ENCODE measurements around the gene EDC3.

The EDC3 gene

DNA sequence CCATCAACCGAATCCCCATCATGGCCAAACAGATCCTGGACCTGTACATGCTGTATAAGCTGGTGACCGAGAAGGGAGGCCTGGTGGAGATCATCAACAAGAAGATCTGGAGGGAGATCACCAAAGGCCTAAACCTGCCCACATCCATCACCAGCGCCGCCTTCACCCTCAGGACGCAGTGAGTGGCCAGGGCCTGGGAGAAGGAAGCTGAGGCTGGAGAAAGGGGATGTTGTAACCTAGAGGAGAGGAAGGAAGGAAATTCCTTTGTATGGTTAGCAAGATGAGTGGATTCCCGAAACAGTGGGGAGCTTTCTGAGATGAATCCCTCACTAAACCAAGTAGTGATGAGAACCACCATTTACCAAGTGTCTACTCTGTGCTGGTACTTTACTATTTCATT lies 106.0 kb downstream of the EDC3 start:
- no peak overlapping the region for H3K9ac ChIP-seq (ENCODE audit: low read depth, low read length)
- H3K27me3 ChIP-seq (ENCODE audit: control insufficient read depth, insufficient read depth, low read length), result no peaks in the 10 kb centered on the region
- H3K4me3 ChIP-seq (ENCODE audit: low read depth, low read length), result no peak overlapping the region
- no peaks in the 10 kb centered on the region for H3K9me3 ChIP-seq (ENCODE audit: control insufficient read depth, insufficient read depth, low read length)
- peaks cover 7% of the 10 kb centered on the region; the same call in 1 of the 2 replicates for H3K4me1 ChIP-seq (ENCODE audit: control insufficient read depth, insufficient read depth, low read length)
- H3K36me3 ChIP-seq (ENCODE audit: control insufficient read depth, insufficient read depth, low read length), result peaks cover 91% of the 10 kb centered on the region
- no peak overlapping the region for H3K27ac ChIP-seq (ENCODE audit: low read depth, low read length)

DNA sequence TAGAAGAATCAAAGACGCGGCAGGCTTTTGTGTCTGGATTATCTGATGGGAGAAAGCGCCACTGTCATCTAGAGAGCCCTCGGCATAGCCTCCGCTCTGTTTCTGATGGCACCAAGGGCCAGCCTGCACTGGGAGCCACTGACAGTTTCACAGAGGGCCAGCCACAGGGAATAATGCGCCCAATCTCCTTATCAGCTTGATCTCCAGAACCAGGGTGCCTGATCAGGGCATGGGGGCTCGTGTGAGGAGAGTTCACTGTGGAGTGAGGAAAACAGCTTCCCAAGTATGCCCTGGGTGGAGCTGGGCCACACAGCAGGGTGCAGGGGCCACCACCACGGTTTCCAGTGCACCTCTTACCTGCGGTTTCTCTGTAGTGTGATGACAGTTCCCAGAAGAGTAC lies 110.0 kb downstream of the EDC3 start:
- Histone ChIP-seq H3K4me3 (ENCODE audit: low read depth, low read length) (no peak overlapping the region), H3K36me3 (ENCODE audit: control insufficient read depth, insufficient read depth, low read length) (peaks cover 78% of the 10 kb centered on the region), H3K4me1 (ENCODE audit: control insufficient read depth, insufficient read depth, low read length) (peaks cover 7% of the 10 kb centered on the region; the same call in 1 of the 2 replicates), H3K27ac (ENCODE audit: low read depth, low read length) (no peak overlapping the region), H3K27me3 (ENCODE audit: control insufficient read depth, insufficient read depth, low read length) (no peaks in the 10 kb centered on the region), H3K9me3 (ENCODE audit: control insufficient read depth, insufficient read depth, low read length) (no peaks in the 10 kb centered on the region), H3K9ac (ENCODE audit: low read depth, low read length) (no peak overlapping the region)

DNA sequence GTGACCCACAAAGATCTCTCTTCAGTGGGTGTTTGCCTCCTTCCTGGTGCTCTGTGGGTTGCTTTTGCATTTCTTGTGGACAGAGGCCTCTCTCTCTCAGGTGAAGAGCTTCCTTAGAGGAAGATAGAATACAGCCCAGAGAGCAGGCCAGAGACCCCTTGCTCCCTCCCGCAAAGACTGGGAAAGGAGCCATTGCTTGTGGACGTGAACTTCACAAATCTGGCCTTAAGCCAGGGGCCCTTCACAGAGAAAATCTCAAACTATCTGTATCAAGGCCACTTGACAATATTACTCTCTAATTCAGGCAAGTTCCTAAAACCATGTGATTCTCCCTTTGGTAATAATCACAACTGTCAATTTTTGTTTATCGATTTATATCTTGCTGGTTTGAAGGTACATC lies 110.6 kb downstream of the EDC3 start:
- no peak overlapping the region for H3K9ac ChIP-seq (ENCODE audit: low read depth, low read length)
- H3K27ac ChIP-seq (ENCODE audit: low read depth, low read length), result no peak overlapping the region
- H3K4me3 ChIP-seq (ENCODE audit: low read depth, low read length), result no peak overlapping the region
- no peaks in the 10 kb centered on the region for H3K9me3 ChIP-seq (ENCODE audit: control insufficient read depth, insufficient read depth, low read length)
- H3K36me3 ChIP-seq (ENCODE audit: control insufficient read depth, insufficient read depth, low read length), result peaks cover 78% of the 10 kb centered on the region
- H3K4me1 ChIP-seq (ENCODE audit: control insufficient read depth, insufficient read depth, low read length), result peaks cover 7% of the 10 kb centered on the region; the same call in 1 of the 2 replicates
- H3K27me3 ChIP-seq (ENCODE audit: control insufficient read depth, insufficient read depth, low read length), result no peaks in the 10 kb centered on the region

DNA sequence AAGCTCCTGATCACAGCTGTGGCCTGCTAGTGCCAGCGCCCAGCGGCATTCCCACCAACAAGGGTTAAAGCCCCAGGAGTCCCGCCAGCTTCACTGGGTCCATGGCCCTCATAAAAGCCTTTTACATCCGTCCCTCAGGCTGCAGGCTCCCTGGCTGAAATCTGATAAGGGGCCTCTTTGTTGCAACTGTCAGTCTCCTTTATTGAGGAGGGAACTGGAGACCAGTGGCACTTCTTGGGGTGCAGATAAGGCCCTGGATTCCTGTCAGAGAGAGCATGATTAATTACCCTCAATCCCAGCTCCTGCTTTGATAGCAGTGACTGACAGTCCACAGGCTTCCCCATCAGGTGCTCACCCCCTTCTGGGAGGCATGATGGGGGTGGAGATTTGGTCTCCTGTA lies 111.0 kb downstream of the EDC3 start:
- H3K4me1 ChIP-seq (ENCODE audit: control insufficient read depth, insufficient read depth, low read length), result peaks cover 7% of the 10 kb centered on the region; the same call in 1 of the 2 replicates

DNA sequence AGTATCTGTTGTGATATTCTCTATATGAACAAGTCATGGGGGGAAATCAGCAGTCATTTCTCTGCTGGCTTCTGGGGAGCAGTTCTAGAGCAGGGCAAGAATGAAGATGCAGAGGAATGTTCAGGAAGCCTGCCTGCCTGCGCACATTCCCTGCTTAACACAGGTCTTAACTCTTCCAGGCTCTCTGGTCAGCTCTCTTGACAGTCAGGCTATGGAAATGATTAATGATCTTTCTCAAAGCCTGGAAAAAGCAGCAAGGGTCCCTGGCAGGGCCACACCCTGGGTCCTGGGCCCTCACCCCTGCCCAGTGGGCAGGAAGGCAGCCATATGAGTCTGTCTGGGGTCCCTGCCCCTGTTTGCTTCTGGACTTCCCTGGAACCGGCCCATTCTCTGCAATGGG lies 111.6 kb downstream of the EDC3 start:
- H3K4me1 ChIP-seq (ENCODE audit: control insufficient read depth, insufficient read depth, low read length), result peaks cover 7% of the 10 kb centered on the region; the same call in 1 of the 2 replicates
- H3K27ac ChIP-seq (ENCODE audit: low read depth, low read length), result no peak overlapping the region
- H3K27me3 ChIP-seq (ENCODE audit: control insufficient read depth, insufficient read depth, low read length), result no peaks in the 10 kb centered on the region
- no peak overlapping the region for H3K9ac ChIP-seq (ENCODE audit: low read depth, low read length)
- no peak overlapping the region for H3K4me3 ChIP-seq (ENCODE audit: low read depth, low read length)
- no peaks in the 10 kb centered on the region for H3K9me3 ChIP-seq (ENCODE audit: control insufficient read depth, insufficient read depth, low read length)
- H3K36me3 ChIP-seq (ENCODE audit: control insufficient read depth, insufficient read depth, low read length), result peaks cover 77% of the 10 kb centered on the region

More for the DNA sequence above, 111.0 kb downstream of the EDC3 start:
- H3K9ac ChIP-seq (ENCODE audit: low read depth, low read length), result no peak overlapping the region
- H3K36me3 ChIP-seq (ENCODE audit: control insufficient read depth, insufficient read depth, low read length), result peaks cover 77% of the 10 kb centered on the region
- no peak overlapping the region for H3K4me3 ChIP-seq (ENCODE audit: low read depth, low read length)
- H3K9me3 ChIP-seq (ENCODE audit: control insufficient read depth, insufficient read depth, low read length), result no peaks in the 10 kb centered on the region
- no peaks in the 10 kb centered on the region for H3K27me3 ChIP-seq (ENCODE audit: control insufficient read depth, insufficient read depth, low read length)
- H3K27ac ChIP-seq (ENCODE audit: low read depth, low read length), result no peak overlapping the region
